ENCODE results near the gene PPP1R14C. TPM values are rescaled to one million over a fixed set of nuclear protein-coding genes. Genes with fewer than 3 reads are reported as not detected.

PPP1R14C gene
- total and polyA plus RNA-seq, 10 donors = 0.06 to 0.39 (median 0.18) TPM; not detected in 4

- H3K27me3 ChIP-seq (replicated peaks in 1 of 7) = peaks cover 0 to 31% (median 0%) of the 10 kb centered on the region in 7 donors
- intact Hi-C loops (cut with DNase I; ENCODE audit: low total_unique reads) = no loop called here
- H3K36me3 ChIP-seq = no peaks in the 10 kb centered on the region
- WGBS, 5 donors = 59 to 84% (median 79%) methylated on average over 1 of the region's 1 CpG
- H3K4me3 ChIP-seq = no peak overlapping the region
- H3K9me3 ChIP-seq = no peaks in the 10 kb centered on the region
- H3K27ac ChIP-seq = peak overlapping the region in 2 of 8 donors; percentile 4 to 45
- TF ChIP-seq POLR2AphosphoS5 (IDR thresholded peaks at IDR 0.05) = no peak
- TF ChIP-seq POLR2A (IDR thresholded peaks at IDR 0.05) = no peak
- no peak for TF ChIP-seq CTCF (IDR thresholded peaks at IDR 0.05 in 8 of 11, conservative IDR thresholded peaks at IDR 0.05 in 3 of 11)
- peaks cover 0 to 14% (median 6%) of the 10 kb centered on the region in 6 donors for H3K4me1 ChIP-seq
- DNase-seq = no peak
These were observed 70.5 kb downstream of the PPP1R14C start for GRCh38 chr6:150213301-150213700.

- Histone ChIP-seq H3K36me3 (no peaks in the 10 kb centered on the region), H3K4me1 (peaks cover 0 to 14% (median 6%) of the 10 kb centered on the region in 6 donors), H3K27ac (no peak overlapping the region), H3K9me3 (no peaks in the 10 kb centered on the region), H3K4me3 (no peak overlapping the region), H3K27me3 (replicated peaks in 1 of 7) (peaks cover 0 to 31% (median 0%) of the 10 kb centered on the region in 7 donors)
- no peak for DNase-seq
- intact Hi-C loops (cut with DNase I; ENCODE audit: low total_unique reads) = no loop called here
- no peak for TF ChIP-seq CTCF (IDR thresholded peaks at IDR 0.05 in 8 of 11, conservative IDR thresholded peaks at IDR 0.05 in 3 of 11)
- TF ChIP-seq POLR2A (IDR thresholded peaks at IDR 0.05) = no peak
- TF ChIP-seq POLR2AphosphoS5 (IDR thresholded peaks at IDR 0.05) = no peak
These were observed 71.5 kb downstream of the PPP1R14C start for GRCh38 chr6:150214310-150214709.

- Histone ChIP-seq H3K4me3 (no peak overlapping the region), H3K27me3 (replicated peaks in 1 of 7) (peaks cover 0 to 4% (median 0%) of the 10 kb centered on the region in 7 donors), H3K4me1 (no peaks in the 10 kb centered on the region), H3K27ac (no peak overlapping the region), H3K36me3 (no peaks in the 10 kb centered on the region), H3K9me3 (no peaks in the 10 kb centered on the region)
- 59 to 79% (median 74%) methylated on average over 6 of the region's 6 CpGs for WGBS, 5 donors
- DNase-seq = no peak
- intact Hi-C loops (cut with DNase I; ENCODE audit: low total_unique reads) = no loop called here
- TF ChIP-seq CTCF (IDR thresholded peaks at IDR 0.05 in 8 of 11, conservative IDR thresholded peaks at IDR 0.05 in 3 of 11) = no peak
- no peak for TF ChIP-seq POLR2A (IDR thresholded peaks at IDR 0.05)
- TF ChIP-seq POLR2AphosphoS5 (IDR thresholded peaks at IDR 0.05) = no peak
These were observed 78.0 kb downstream of the PPP1R14C start for GRCh38 chr6:150220634-150221551.

- no peaks in the 10 kb centered on the region for H3K27me3 ChIP-seq (replicated peaks in 1 of 7)
- no peak for DNase-seq
- 60 to 83% (median 80%) methylated on average over 3 of the region's 3 CpGs for WGBS, 5 donors
- H3K36me3 ChIP-seq = no peaks in the 10 kb centered on the region
- intact Hi-C loops (cut with DNase I; ENCODE audit: low total_unique reads) = no loop called here
- no peaks in the 10 kb centered on the region for H3K4me1 ChIP-seq
- TF ChIP-seq POLR2A (IDR thresholded peaks at IDR 0.05) (no peak), POLR2AphosphoS5 (IDR thresholded peaks at IDR 0.05) (no peak), CTCF (IDR thresholded peaks at IDR 0.05 in 8 of 11, conservative IDR thresholded peaks at IDR 0.05 in 3 of 11) (no peak)
- no peak overlapping the region for H3K4me3 ChIP-seq
- H3K9me3 ChIP-seq = no peaks in the 10 kb centered on the region
- H3K27ac ChIP-seq = no peak overlapping the region
These were observed 82.0 kb downstream of the PPP1R14C start for GRCh38 chr6:150224820-150225219.
